Fibroblast of the aortic adventitia (primary cell): Measurements from ENCODE around the gene SNX14. TPM values are rescaled to one million over a fixed set of nuclear protein-coding genes. Genes with fewer than 3 reads are reported as not detected.
"Not testable (repeated sequence)": the region's sequence is repeated elsewhere in the genome, so short reads cannot be mapped to it uniquely, and the experiment has no call there.

Source experiments
- DNase-seq: peaks from one replicate; pipeline ENCODE4 v3.0.0-alpha.2; 2010; ENCODE audit warnings: low read depth
- H3K4me3 ChIP-seq: 2 replicates; pipeline ENCODE4 v1.5.1; 2011; ENCODE audit warnings: low read depth, mild to moderate bottlenecking, control low read depth, low read length, moderate library complexity
- CTCF ChIP-seq: IDR thresholded peaks from 2 replicates; pipeline ENCODE4 v1.5.1; 2011; ENCODE audit warnings: mild to moderate bottlenecking, low read length, control low read depth, inconsistent platforms; ENCODE audit not compliant: insufficient read depth
- total RNA-seq: library from RNA; depleted of rRNA; stranded (reverse); fragments of >200 nt; gene quantifications from 2 replicates; pipeline ENCODE4 v1.2.3, GENCODE V29; 2012; ENCODE audit warnings: low replicate concordance

The SNX14 gene
- total RNA-seq, 1 donor = 99.1 TPM

GRCh38 chr6:85585741-85586140, 7.9 kb downstream of the SNX14 start:
- H3K4me3 ChIP-seq = no peak overlapping the region
- DNase-seq = no peak
- TF ChIP-seq CTCF = no peak

- H3K4me3 ChIP-seq, DNase-seq: not testable (repeated sequence)
Measured at GRCh38 chr6:85582832-85583231, 10.8 kb downstream of the SNX14 start.

GRCh38 chr6:85581572-85581971, 12.1 kb downstream of the SNX14 start:
- no peak for TF ChIP-seq CTCF
- H3K4me3 ChIP-seq = no peak overlapping the region
- DNase-seq = no peak

GRCh38 chr6:85580878-85581267, 12.8 kb downstream of the SNX14 start:
- H3K4me3 ChIP-seq = no peak overlapping the region
- DNase-seq = peak; percentile 45
- TF ChIP-seq CTCF = no peak

- no peak overlapping the region for H3K4me3 ChIP-seq
- no peak for TF ChIP-seq CTCF
- DNase-seq = no peak
Measured at GRCh38 chr6:85580118-85580877, 13.4 kb downstream of the SNX14 start.

GRCh38 chr6:85579581-85579980, 14.1 kb downstream of the SNX14 start:
- DNase-seq = no peak
- TF ChIP-seq CTCF = no peak
- H3K4me3 ChIP-seq = no peak overlapping the region

- DNase-seq = no peak
- H3K4me3 ChIP-seq = no peak overlapping the region
- no peak for TF ChIP-seq CTCF
Measured at GRCh38 chr6:85576476-85576875, 17.2 kb downstream of the SNX14 start.
